ENCODE data around the gene SLC10A3.

GRCh38 chrX:154483325-154483724 is 7.1 kb downstream of the SLC10A3 start:
- TF ChIP-seq RAD21 (IDR thresholded peaks at IDR 0.05; ENCODE audit: low read depth) (no peak), CEBPB (IDR thresholded peaks at IDR 0.05) (no peak)

All from Ishikawa (cell line).